Muscle layer of colon (tissue), 2 donors: Measurements from ENCODE around the gene CLIC2.

ENCODE experiments used
- H3K27ac ChIP-seq: one replicate; pipeline ENCODE4 v1.7.0; 2013; ENCODE audit warnings: low read depth, mild to moderate bottlenecking, low read length, moderate library complexity
- H3K27me3 ChIP-seq, 2 donors: one replicate each; pipeline ENCODE4 v1.7.0; 2013; ENCODE audit warnings: low read length in 2 of 2, mild to moderate bottlenecking in 2 of 2; ENCODE audit not compliant: insufficient read depth in 2 of 2, control insufficient read depth in 1 of 2
- H3K36me3 ChIP-seq: one replicate; pipeline ENCODE4 v1.7.0; 2013; ENCODE audit warnings: mild to moderate bottlenecking, low read length; ENCODE audit not compliant: insufficient read depth
- H3K4me1 ChIP-seq: one replicate; pipeline ENCODE4 v1.7.0; 2013; ENCODE audit warnings: mild to moderate bottlenecking, low read length; ENCODE audit not compliant: insufficient read depth
- H3K4me3 ChIP-seq, 2 donors: one replicate each; pipeline ENCODE4 v1.7.0; 2013; ENCODE audit warnings: low read length in 2 of 2, low read depth in 1 of 2, mild to moderate bottlenecking in 1 of 2, moderate library complexity in 1 of 2
- H3K9ac ChIP-seq: one replicate; pipeline ENCODE4 v1.7.0; 2013; ENCODE audit warnings: low read length
- H3K9me3 ChIP-seq: one replicate; pipeline ENCODE4 v1.7.0; 2013; ENCODE audit warnings: mild to moderate bottlenecking, low read length
- donor health status: abdominal sarcoma.
- donor health status: Adenocarcinoma of cecum.

CLIC2 gene

DNA sequence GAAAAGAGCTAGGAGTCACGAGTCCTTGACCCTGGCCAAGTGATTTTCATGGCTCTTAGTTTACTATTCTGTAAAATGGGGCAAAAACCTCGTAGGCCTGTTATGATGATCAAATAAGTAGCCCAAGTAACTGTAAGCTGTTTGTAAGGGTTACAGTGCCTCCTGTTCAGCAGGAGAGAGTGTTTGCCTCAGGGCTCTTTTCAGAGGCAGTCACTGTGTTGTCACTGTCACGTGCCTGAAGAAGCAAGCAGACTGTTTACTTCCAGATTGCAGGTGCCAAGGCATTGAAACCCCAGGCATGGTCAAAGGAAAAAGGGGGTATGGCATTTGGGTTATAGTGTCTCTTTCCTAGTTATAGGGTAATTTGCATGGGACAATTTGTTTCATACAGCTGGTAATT is 74.7 kb downstream of the CLIC2 start:
- H3K9me3 ChIP-seq, result no peaks in the 10 kb centered on the region
- no peak overlapping the region for H3K4me3 ChIP-seq
- peaks cover 0 to 4% of the 10 kb centered on the region in 2 donors for H3K27me3 ChIP-seq
- H3K4me1 ChIP-seq, result no peaks in the 10 kb centered on the region
- no peaks in the 10 kb centered on the region for H3K36me3 ChIP-seq
- H3K27ac ChIP-seq, result no peak overlapping the region
- no peak overlapping the region for H3K9ac ChIP-seq

- H3K4me3 ChIP-seq, result no peak overlapping the region
- H3K36me3 ChIP-seq, result no peaks in the 10 kb centered on the region
- no peak overlapping the region for H3K27ac ChIP-seq
- no peak overlapping the region for H3K9ac ChIP-seq
- H3K4me1 ChIP-seq, result no peaks in the 10 kb centered on the region
- no peaks in the 10 kb centered on the region for H3K9me3 ChIP-seq
- H3K27me3 ChIP-seq, result no peaks in the 10 kb centered on the region
Observed at GRCh38 chrX:155251391-155251790, 83.0 kb downstream of the CLIC2 start.

GRCh38 chrX:155247497-155247896 is 86.9 kb downstream of the CLIC2 start:
- Histone ChIP-seq H3K9ac (no peak overlapping the region), H3K9me3 (no peaks in the 10 kb centered on the region), H3K4me1 (no peaks in the 10 kb centered on the region)

DNA sequence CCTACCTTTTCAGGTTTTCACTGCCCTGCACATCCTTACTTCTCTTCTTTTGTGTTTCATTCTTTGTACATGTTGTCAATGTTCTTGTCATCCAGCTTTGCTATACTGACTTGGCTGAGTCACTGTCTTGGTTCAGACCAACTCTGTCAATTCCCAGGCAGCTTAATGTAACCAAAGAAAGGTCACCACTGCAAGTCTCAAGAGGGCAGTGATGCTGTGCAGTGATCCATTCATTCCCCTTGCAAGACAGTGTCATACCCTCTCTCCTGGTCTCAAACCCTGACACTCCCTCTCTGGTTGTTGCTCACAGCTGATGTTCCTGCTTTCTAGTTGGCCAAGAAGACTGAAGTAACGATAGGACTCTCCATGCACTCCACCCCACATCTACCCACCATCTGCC is 87.7 kb downstream of the CLIC2 start:
- Histone ChIP-seq H3K4me3 (no peak overlapping the region), H3K4me1 (no peaks in the 10 kb centered on the region), H3K9me3 (no peaks in the 10 kb centered on the region), H3K27me3 (no peaks in the 10 kb centered on the region), H3K27ac (no peak overlapping the region), H3K36me3 (no peaks in the 10 kb centered on the region), H3K9ac (no peak overlapping the region)

More at GRCh38 chrX:155247497-155247896, 86.9 kb downstream of the CLIC2 start:
- no peak overlapping the region for H3K4me3 ChIP-seq
- H3K36me3 ChIP-seq, result no peaks in the 10 kb centered on the region
- H3K27ac ChIP-seq, result no peak overlapping the region
- no peaks in the 10 kb centered on the region for H3K27me3 ChIP-seq

- Histone ChIP-seq H3K4me1 (peaks cover 3% of the 10 kb centered on the region), H3K4me3 (no peak overlapping the region), H3K27me3 (no peaks in the 10 kb centered on the region), H3K9ac (no peak overlapping the region), H3K27ac (no peak overlapping the region), H3K9me3 (no peaks in the 10 kb centered on the region), H3K36me3 (peaks cover 1% of the 10 kb centered on the region)
Observed at GRCh38 chrX:155242300-155242699, 92.1 kb downstream of the CLIC2 start.

DNA sequence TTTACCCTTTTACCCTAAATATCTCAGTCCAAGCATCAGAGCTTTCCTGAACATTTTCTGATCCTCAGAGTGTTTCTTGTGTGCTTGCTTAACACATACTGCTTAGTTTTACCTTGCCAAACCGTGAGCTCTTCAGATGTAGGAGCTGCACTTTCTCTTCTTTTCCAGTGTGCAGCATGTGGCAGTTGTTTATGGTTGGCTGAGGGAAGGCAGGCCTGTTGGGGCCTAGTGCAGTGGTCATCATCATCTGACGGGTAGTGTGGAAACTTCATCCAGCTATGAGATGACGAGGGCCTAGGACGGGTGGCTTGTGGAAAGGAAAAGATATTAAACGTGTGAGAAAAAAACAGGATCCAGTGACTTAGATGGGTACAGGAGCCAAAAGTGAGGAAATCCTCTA is 96.7 kb downstream of the CLIC2 start:
- peaks cover 7% of the 10 kb centered on the region for H3K4me1 ChIP-seq
- peaks cover 15% of the 10 kb centered on the region for H3K36me3 ChIP-seq
- H3K27me3 ChIP-seq, result no peaks in the 10 kb centered on the region
- no peak overlapping the region for H3K27ac ChIP-seq
- no peaks in the 10 kb centered on the region for H3K9me3 ChIP-seq
- no peak overlapping the region for H3K4me3 ChIP-seq
- no peak overlapping the region for H3K9ac ChIP-seq

GRCh38 chrX:155235891-155236290 is 98.5 kb downstream of the CLIC2 start:
- H3K9me3 ChIP-seq, result no peaks in the 10 kb centered on the region
- H3K27me3 ChIP-seq, result no peaks in the 10 kb centered on the region
- H3K4me1 ChIP-seq, result peaks cover 7% of the 10 kb centered on the region
- H3K4me3 ChIP-seq, result no peak overlapping the region
- no peak overlapping the region for H3K27ac ChIP-seq
- peaks cover 20% of the 10 kb centered on the region for H3K36me3 ChIP-seq
- H3K9ac ChIP-seq, result no peak overlapping the region

- no peaks in the 10 kb centered on the region for H3K4me1 ChIP-seq
- H3K9ac ChIP-seq, result no peak overlapping the region
Observed at GRCh38 chrX:155231163-155231562, 103.3 kb downstream of the CLIC2 start.

More at GRCh38 chrX:155231163-155231562, 103.3 kb downstream of the CLIC2 start:
- H3K36me3 ChIP-seq, result peaks cover 18% of the 10 kb centered on the region
- H3K27me3 ChIP-seq, result no peaks in the 10 kb centered on the region
- H3K9me3 ChIP-seq, result no peaks in the 10 kb centered on the region
- H3K4me3 ChIP-seq, result no peak overlapping the region
- no peak overlapping the region for H3K27ac ChIP-seq
